T-helper 22 cell (primary cell): ENCODE data around the gene AFDN.

Source experiments
- DNase-seq: peaks from one replicate; pipeline ENCODE4 v3.0.0-alpha.2; 2020; ENCODE audit warnings: low read depth

The AFDN gene

GRCh38 chr6:167921831-167922230, 95.1 kb downstream of the AFDN start:
- DNase-seq = no peak

GRCh38 chr6:167925026-167925425, 98.3 kb downstream of the AFDN start:
- DNase-seq = no peak

GRCh38 chr6:167927246-167927645, 100.5 kb downstream of the AFDN start:
- DNase-seq = no peak

- no peak for DNase-seq
These were observed 101.4 kb downstream of the AFDN start for GRCh38 chr6:167928111-167928510.

GRCh38 chr6:167930295-167930694, 103.6 kb downstream of the AFDN start:
- DNase-seq = no peak

GRCh38 chr6:167932468-167933276, 106.0 kb downstream of the AFDN start:
- DNase-seq = no peak

GRCh38 chr6:167933290-167933689, 106.6 kb downstream of the AFDN start:
- no peak for DNase-seq

GRCh38 chr6:167933847-167934246, 107.1 kb downstream of the AFDN start:
- no peak for DNase-seq

GRCh38 chr6:167934426-167934864, 107.7 kb downstream of the AFDN start:
- no peak for DNase-seq

GRCh38 chr6:167936051-167936450, 109.3 kb downstream of the AFDN start:
- no peak for DNase-seq

- no peak for DNase-seq
These were observed 110.6 kb downstream of the AFDN start for GRCh38 chr6:167937301-167937700.

- DNase-seq = no peak
These were observed 111.5 kb downstream of the AFDN start for GRCh38 chr6:167937948-167938911.

- DNase-seq = no peak
These were observed 115.1 kb downstream of the AFDN start for GRCh38 chr6:167941822-167942221.

- no peak for DNase-seq
These were observed 117.4 kb downstream of the AFDN start for GRCh38 chr6:167944130-167944529.

- DNase-seq = no peak
These were observed 119.3 kb downstream of the AFDN start for GRCh38 chr6:167946007-167946406.

GRCh38 chr6:167946604-167947003, 119.9 kb downstream of the AFDN start:
- DNase-seq = no peak

GRCh38 chr6:167947716-167948115, 121.0 kb downstream of the AFDN start:
- DNase-seq = no peak

GRCh38 chr6:167948716-167949115, 122.0 kb downstream of the AFDN start:
- DNase-seq = no peak

GRCh38 chr6:167949121-167949684, 122.5 kb downstream of the AFDN start:
- DNase-seq = no peak

GRCh38 chr6:167951781-167952511, 125.2 kb downstream of the AFDN start:
- DNase-seq = no peak

GRCh38 chr6:167952512-167952859, 125.8 kb downstream of the AFDN start:
- no peak for DNase-seq

GRCh38 chr6:167953551-167953950, 126.8 kb downstream of the AFDN start:
- DNase-seq = no peak
